ENCODE results near the gene PDIA5.
A peak's percentile ranks its signal among the peaks of the same experiment; 100 is the strongest.

PDIA5 gene

DNA sequence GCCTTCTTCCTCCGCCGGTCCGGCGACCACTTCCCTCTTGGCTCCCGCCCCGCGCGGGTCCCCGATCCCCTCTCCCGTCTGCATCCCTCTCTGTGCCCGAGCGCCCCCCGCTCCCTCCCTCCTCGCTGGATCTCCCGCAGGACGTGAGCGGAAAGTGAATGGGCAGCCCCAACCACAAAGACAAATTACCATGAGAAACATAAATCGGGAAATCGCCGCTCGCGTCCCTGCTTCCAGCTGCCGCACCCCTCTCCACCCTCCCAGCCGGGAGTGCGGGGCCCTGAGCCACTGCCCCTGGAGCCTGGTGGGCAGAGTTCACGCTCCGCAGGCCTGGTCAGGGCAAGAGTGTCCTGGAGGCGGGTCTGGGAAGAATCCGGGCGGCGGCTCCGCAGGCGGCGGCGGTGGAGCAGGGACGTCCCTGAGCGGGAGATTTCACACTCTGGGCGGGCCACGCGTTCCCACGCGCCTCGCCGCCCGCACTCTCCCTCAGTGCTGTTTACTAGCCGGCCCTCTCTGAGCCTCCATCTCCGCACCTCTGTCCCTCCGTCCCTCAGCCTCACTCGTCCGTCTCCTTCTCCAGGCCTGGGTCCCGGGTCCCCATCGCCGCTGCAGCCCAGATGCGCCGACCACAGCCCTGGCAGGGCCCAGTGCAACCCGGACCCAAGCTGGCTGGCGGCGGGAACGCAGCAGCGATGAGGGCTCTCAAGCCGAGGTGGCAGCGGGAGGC is 40.1 kb upstream of the PDIA5 start:
- H3K36me3 ChIP-seq (ENCODE audit: control insufficient read depth, insufficient read depth, low read length): no peaks in the 10 kb centered on the region
- WGBS, 2 experiments: 0% methylated on average over 62 of the region's 62 CpGs
- no peaks in the 10 kb centered on the region for H3K9me3 ChIP-seq (ENCODE audit: control insufficient read depth, low read length)
- H3K27me3 ChIP-seq (ENCODE audit: control insufficient read depth, insufficient read depth, low read length, poor library complexity, severe bottlenecking): peaks cover 5% of the 10 kb centered on the region
- H3K27ac ChIP-seq (ENCODE audit: insufficient read depth, low read depth, low read length, poor library complexity, severe bottlenecking): no peak overlapping the region
- peaks cover 18% of the 10 kb centered on the region for H3K4me1 ChIP-seq (ENCODE audit: control insufficient read depth, insufficient read depth, low read length)
- peak overlapping the region; percentile 74 for H3K4me3 ChIP-seq (ENCODE audit: insufficient read depth, low read depth, low read length)

DNA sequence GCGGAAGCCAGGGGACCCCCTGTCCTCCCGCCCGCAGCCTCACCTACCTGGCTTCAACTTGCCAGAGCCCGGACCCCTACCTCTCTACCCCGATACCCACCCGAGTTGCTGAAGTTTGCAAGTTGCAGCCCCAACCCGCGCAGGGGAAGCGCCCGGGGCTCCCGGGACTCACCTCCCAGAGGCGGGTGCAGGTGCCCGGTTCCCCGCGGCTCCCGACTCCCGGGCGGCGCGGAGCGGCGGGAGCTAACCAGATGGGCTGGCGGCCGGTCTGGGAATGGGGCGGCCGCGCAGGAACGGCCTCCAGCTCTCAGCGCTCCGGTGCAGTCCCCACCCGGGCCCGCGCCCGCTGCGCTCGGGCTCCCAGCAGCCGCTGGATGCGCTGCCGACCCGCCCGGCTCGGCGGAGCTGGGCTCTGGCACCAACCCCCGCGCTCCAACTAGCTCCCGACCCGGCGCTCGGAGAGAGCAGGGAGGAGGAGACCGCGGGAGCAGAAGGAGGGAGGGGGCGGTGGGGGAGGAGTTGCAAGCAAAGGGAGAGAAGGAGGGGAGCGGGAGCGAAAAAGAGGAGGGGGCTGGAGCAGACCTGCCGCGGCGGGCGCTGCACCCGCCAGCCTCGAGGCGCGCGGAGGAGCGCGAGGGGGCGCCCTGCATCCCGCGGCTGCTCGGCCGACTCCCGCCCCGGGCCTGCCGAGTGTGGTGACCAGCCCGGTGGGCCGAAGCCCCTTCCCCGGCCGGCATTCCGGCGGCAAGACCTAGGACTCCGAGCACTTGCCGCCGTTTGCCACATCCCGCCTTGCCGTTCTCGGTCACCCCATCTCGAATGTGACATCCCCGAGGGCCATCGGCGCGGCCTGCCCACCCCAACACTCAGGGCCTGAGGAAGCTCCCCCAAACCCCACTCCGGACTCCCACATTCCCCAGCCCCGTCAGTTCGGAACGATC is 39.3 kb upstream of the PDIA5 start, which contains the start of gene SEMA5B:
SEMA5B (minus strand) TSS at position 472 of the 941 bp plus-strand sequence. CDS start 66,500 bp downstream, outside the sequence.
- 0% methylated on average over 94 of the region's 94 CpGs for WGBS, 2 experiments
- Histone ChIP-seq H3K36me3 (ENCODE audit: control insufficient read depth, insufficient read depth, low read length) (no peaks in the 10 kb centered on the region), H3K27me3 (ENCODE audit: control insufficient read depth, insufficient read depth, low read length, poor library complexity, severe bottlenecking) (peaks cover 5% of the 10 kb centered on the region), H3K9me3 (ENCODE audit: control insufficient read depth, low read length) (no peaks in the 10 kb centered on the region), H3K4me1 (ENCODE audit: control insufficient read depth, insufficient read depth, low read length) (peaks cover 12% of the 10 kb centered on the region), H3K4me3 (ENCODE audit: insufficient read depth, low read depth, low read length) (peak within 1 kb of the TSS; percentile 74), H3K27ac (ENCODE audit: insufficient read depth, low read depth, low read length, poor library complexity, severe bottlenecking) (no peak within 1 kb of the TSS)

DNA sequence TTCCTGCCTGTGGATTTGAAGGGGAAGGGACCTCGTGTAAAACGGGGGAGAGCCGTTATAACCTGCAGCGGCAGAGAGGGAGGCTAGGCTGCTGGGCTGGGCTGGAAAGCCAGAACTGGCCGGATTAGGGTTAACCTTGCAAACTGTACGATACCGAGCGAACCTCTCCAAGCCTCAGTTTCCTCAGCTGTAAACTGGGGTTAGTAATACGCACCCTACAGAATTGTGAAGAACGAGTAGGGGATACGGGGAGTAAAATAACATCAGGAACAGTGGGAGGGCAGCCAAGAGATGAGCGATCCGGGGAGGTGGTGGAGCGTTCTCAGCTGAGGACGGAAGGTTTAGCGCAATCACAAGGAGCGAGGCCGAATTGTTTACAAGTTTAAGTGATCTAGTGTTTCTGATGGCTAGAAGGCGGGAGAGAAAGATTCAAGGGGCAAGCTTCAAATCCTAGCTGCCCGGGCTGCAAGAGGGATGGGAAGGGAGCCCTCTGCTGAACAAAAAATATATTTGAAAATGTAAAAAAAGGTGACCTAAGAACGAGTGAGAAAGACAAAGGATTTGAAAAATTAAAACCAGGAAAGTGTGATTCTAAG is 38.5 kb upstream of the PDIA5 start:
- no peak overlapping the region for H3K27ac ChIP-seq (ENCODE audit: insufficient read depth, low read depth, low read length, poor library complexity, severe bottlenecking)
- no peaks in the 10 kb centered on the region for H3K9me3 ChIP-seq (ENCODE audit: control insufficient read depth, low read length)
- peaks cover 10% of the 10 kb centered on the region for H3K4me1 ChIP-seq (ENCODE audit: control insufficient read depth, insufficient read depth, low read length)
- peak overlapping the region; percentile 74 for H3K4me3 ChIP-seq (ENCODE audit: insufficient read depth, low read depth, low read length)
- H3K27me3 ChIP-seq (ENCODE audit: control insufficient read depth, insufficient read depth, low read length, poor library complexity, severe bottlenecking): peaks cover 5% of the 10 kb centered on the region
- no peaks in the 10 kb centered on the region for H3K36me3 ChIP-seq (ENCODE audit: control insufficient read depth, insufficient read depth, low read length)
- 1 to 2% methylated on average over 21 of the region's 21 CpGs for WGBS, 2 experiments

DNA sequence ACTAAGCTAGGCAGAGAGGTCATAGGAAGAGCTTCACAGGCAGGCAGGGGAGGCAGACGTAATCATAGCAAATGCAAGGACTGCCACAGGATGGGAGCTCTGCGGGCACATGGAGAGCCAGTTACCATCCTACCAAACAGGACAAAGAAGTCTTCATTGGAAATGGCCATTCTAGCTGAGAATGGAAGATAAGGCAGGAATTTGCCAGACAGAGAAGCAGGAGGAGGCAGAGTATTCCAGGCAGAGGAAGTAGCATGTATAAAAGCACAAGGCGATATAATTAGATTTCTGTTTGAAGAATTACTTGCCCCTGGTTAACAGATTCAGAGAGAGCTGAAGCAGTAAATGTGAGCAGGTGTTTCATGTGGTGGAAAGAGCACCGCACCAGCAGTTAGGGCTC is 35.8 kb upstream of the PDIA5 start:
- no peak overlapping the region for H3K27ac ChIP-seq (ENCODE audit: insufficient read depth, low read depth, low read length, poor library complexity, severe bottlenecking)
- no peak overlapping the region for H3K4me3 ChIP-seq (ENCODE audit: insufficient read depth, low read depth, low read length)
- H3K9me3 ChIP-seq (ENCODE audit: control insufficient read depth, low read length): no peaks in the 10 kb centered on the region
- peaks cover 6% of the 10 kb centered on the region for H3K4me1 ChIP-seq (ENCODE audit: control insufficient read depth, insufficient read depth, low read length)
- H3K27me3 ChIP-seq (ENCODE audit: control insufficient read depth, insufficient read depth, low read length, poor library complexity, severe bottlenecking): no peaks in the 10 kb centered on the region
- whole genome bisulfite sequencing, 2 experiments: 77 to 80% methylated on average over 4 of the region's 4 CpGs
- no peaks in the 10 kb centered on the region for H3K36me3 ChIP-seq (ENCODE audit: control insufficient read depth, insufficient read depth, low read length)

DNA sequence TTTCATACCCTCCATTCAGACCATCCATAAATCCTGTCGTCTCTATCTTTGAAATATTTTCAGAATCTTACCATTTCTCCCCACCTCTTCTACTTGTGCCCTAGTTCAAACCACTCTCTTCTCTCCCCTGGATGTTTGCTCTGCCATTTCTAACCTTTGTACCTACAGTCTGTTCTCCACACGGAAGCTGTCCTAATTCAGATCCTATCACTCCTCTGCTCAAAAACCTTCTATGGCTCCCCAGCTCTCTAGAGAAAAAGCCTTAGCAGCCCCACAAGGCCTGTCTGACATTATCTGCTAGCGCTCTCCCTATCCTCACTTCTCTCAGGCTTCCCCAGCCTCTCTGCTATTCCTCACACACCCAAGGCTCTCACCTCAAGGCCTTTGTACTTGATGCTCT is 34.8 kb upstream of the PDIA5 start:
- no peaks in the 10 kb centered on the region for H3K27me3 ChIP-seq (ENCODE audit: control insufficient read depth, insufficient read depth, low read length, poor library complexity, severe bottlenecking)
- no peak overlapping the region for H3K4me3 ChIP-seq (ENCODE audit: insufficient read depth, low read depth, low read length)
- WGBS, 2 experiments: 70 to 75% methylated on average over 3 of the region's 3 CpGs

DNA sequence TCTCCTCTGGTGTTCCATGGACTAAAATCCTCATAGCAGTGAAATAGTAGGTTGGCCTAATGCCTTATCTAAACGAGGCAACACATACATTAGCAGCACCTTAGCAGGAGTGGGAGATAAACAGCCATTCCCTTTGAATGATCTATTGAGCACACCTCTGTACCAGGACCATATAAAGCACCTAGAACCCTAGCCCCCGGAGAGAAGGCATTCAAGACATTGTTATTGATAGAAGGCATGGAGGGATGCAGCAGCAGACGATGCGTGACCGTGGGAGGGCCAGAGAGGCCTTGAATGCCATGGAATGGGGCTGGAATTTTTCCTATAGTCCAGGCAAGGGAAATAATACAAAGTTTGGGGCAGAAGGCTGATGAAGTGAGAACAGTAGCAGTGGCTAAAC is 32.7 kb upstream of the PDIA5 start:
- WGBS, 2 experiments: 82 to 84% methylated on average over 5 of the region's 5 CpGs
- no peak overlapping the region for H3K4me3 ChIP-seq (ENCODE audit: insufficient read depth, low read depth, low read length)
- peaks cover 3% of the 10 kb centered on the region for H3K4me1 ChIP-seq (ENCODE audit: control insufficient read depth, insufficient read depth, low read length)
- H3K27me3 ChIP-seq (ENCODE audit: control insufficient read depth, insufficient read depth, low read length, poor library complexity, severe bottlenecking): no peaks in the 10 kb centered on the region
- H3K36me3 ChIP-seq (ENCODE audit: control insufficient read depth, insufficient read depth, low read length): no peaks in the 10 kb centered on the region
- H3K9me3 ChIP-seq (ENCODE audit: control insufficient read depth, low read length): no peaks in the 10 kb centered on the region
- no peak overlapping the region for H3K27ac ChIP-seq (ENCODE audit: insufficient read depth, low read depth, low read length, poor library complexity, severe bottlenecking)

More for the DNA sequence above, 34.8 kb upstream of the PDIA5 start:
- Histone ChIP-seq H3K4me1 (ENCODE audit: control insufficient read depth, insufficient read depth, low read length) (peaks cover 6% of the 10 kb centered on the region), H3K9me3 (ENCODE audit: control insufficient read depth, low read length) (no peaks in the 10 kb centered on the region), H3K36me3 (ENCODE audit: control insufficient read depth, insufficient read depth, low read length) (no peaks in the 10 kb centered on the region), H3K27ac (ENCODE audit: insufficient read depth, low read depth, low read length, poor library complexity, severe bottlenecking) (no peak overlapping the region)

DNA sequence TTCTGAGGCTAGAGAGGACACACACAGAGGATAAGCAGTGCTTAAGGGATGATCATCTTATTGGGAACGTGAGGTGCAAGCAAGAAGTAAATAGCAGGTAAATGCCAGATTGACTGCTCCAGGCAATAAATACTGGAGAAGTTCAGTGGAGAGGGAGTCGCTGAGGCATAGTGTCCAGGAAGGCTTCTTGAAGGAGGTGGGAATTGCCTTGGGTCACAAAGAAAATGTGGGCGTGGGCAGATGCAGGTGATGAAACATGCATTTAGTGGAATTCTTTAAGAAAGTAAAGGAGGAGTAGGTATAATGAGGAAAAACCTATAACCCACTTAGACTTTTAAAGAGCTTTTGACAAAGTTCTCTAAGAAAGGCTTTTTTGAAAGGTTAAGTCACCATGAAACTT is 31.8 kb upstream of the PDIA5 start:
- H3K27me3 ChIP-seq (ENCODE audit: control insufficient read depth, insufficient read depth, low read length, poor library complexity, severe bottlenecking): no peaks in the 10 kb centered on the region
- H3K27ac ChIP-seq (ENCODE audit: insufficient read depth, low read depth, low read length, poor library complexity, severe bottlenecking): no peak overlapping the region
- H3K36me3 ChIP-seq (ENCODE audit: control insufficient read depth, insufficient read depth, low read length): no peaks in the 10 kb centered on the region
- H3K9me3 ChIP-seq (ENCODE audit: control insufficient read depth, low read length): no peaks in the 10 kb centered on the region
- H3K4me3 ChIP-seq (ENCODE audit: insufficient read depth, low read depth, low read length): no peak overlapping the region
- WGBS, 2 experiments: 87 to 89% methylated on average over 3 of the region's 3 CpGs
- no peaks in the 10 kb centered on the region for H3K4me1 ChIP-seq (ENCODE audit: control insufficient read depth, insufficient read depth, low read length)

DNA sequence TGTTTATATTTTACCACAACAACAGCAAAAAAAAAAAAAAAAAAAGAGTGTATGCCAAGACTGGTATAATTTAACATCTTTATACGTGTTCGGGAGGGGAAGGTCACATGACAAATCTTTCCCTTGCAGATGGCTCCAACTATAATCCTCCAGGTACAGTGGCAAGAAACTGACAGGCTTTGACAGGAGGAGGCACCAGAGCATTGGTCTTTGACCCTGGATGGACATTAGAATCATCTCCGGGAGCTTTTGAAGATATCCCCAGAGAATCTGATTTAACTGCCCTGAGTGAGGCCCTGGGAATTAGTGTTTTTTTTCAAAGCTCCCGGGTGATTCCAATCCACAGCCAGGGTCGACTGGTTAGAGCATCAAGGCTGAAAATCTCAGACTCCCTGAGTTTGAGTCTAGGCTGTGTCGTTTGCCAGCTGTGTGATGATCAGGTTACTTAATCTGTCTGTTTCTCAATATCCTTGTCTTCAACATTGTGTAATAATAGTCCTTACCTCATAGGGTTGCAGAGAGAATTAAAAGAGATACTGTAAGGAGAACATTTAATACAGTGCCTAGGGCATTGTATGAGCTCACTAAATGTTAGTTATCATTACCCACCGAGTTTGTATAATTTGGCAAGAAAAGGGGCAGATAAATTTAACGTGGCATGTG is 30.3 kb upstream of the PDIA5 start:
- Histone ChIP-seq H3K27me3 (ENCODE audit: control insufficient read depth, insufficient read depth, low read length, poor library complexity, severe bottlenecking) (no peaks in the 10 kb centered on the region), H3K27ac (ENCODE audit: insufficient read depth, low read depth, low read length, poor library complexity, severe bottlenecking) (no peak overlapping the region), H3K9me3 (ENCODE audit: control insufficient read depth, low read length) (no peaks in the 10 kb centered on the region), H3K4me1 (ENCODE audit: control insufficient read depth, insufficient read depth, low read length) (no peaks in the 10 kb centered on the region), H3K36me3 (ENCODE audit: control insufficient read depth, insufficient read depth, low read length) (no peaks in the 10 kb centered on the region), H3K4me3 (ENCODE audit: insufficient read depth, low read depth, low read length) (no peak overlapping the region)
- WGBS, 2 experiments: 90% methylated on average over 8 of the region's 8 CpGs

DNA sequence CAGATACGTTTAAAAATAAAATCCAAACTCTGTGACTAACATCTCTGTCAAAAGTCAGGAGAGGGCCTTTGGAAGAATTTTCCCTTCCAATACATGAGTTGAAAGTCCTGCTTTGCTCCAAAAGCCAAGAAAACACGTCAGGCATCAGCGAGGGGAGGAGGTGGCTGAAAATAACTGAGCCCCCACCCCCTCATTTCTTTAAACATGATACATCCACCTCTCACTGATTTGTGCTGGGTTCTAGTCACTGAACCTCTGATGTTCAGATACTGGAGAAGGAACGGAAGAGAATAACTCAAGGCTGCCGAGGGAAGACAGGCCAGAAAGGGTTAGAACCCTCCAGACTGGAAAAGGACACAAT is 29.8 kb upstream of the PDIA5 start:
- no peak overlapping the region for H3K27ac ChIP-seq (ENCODE audit: insufficient read depth, low read depth, low read length, poor library complexity, severe bottlenecking)
- 95% methylated on average over 5 of the region's 5 CpGs for WGBS, 2 experiments
- no peaks in the 10 kb centered on the region for H3K27me3 ChIP-seq (ENCODE audit: control insufficient read depth, insufficient read depth, low read length, poor library complexity, severe bottlenecking)
- H3K9me3 ChIP-seq (ENCODE audit: control insufficient read depth, low read length): no peaks in the 10 kb centered on the region
- no peaks in the 10 kb centered on the region for H3K36me3 ChIP-seq (ENCODE audit: control insufficient read depth, insufficient read depth, low read length)
- no peak overlapping the region for H3K4me3 ChIP-seq (ENCODE audit: insufficient read depth, low read depth, low read length)
- H3K4me1 ChIP-seq (ENCODE audit: control insufficient read depth, insufficient read depth, low read length): no peaks in the 10 kb centered on the region

DNA sequence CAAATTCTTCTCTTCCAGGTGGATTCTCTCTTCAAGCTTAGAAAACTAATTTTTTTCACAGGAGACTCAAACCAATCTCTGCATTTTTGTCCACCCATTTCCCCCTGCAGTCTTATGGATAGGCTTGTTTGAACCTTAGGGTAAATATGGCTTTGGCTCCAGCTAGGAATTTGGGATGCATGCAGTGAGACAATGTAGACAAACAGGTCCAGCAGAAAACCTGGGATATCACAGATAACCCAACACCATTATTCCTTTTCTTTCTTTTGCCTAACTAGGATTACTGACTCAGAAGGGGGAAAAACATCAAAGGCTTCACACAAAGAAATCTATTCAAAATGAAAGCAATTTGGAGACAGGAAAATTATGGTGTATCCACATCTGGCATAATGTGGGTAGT is 28.1 kb upstream of the PDIA5 start:
- no peak overlapping the region for H3K27ac ChIP-seq (ENCODE audit: insufficient read depth, low read depth, low read length, poor library complexity, severe bottlenecking)
- H3K9me3 ChIP-seq (ENCODE audit: control insufficient read depth, low read length): no peaks in the 10 kb centered on the region
- H3K4me1 ChIP-seq (ENCODE audit: control insufficient read depth, insufficient read depth, low read length): no peaks in the 10 kb centered on the region
- no peaks in the 10 kb centered on the region for H3K27me3 ChIP-seq (ENCODE audit: control insufficient read depth, insufficient read depth, low read length, poor library complexity, severe bottlenecking)
- H3K36me3 ChIP-seq (ENCODE audit: control insufficient read depth, insufficient read depth, low read length): no peaks in the 10 kb centered on the region
- no peak overlapping the region for H3K4me3 ChIP-seq (ENCODE audit: insufficient read depth, low read depth, low read length)
